ENCODE results near the gene PPA1.
A peak's percentile ranks its signal among the peaks of the same experiment; 100 is the strongest.
"Not testable (repeated sequence)": the region's sequence is repeated elsewhere in the genome, so short reads cannot be mapped to it uniquely, and the experiment has no call there.

The PPA1 gene

DNA sequence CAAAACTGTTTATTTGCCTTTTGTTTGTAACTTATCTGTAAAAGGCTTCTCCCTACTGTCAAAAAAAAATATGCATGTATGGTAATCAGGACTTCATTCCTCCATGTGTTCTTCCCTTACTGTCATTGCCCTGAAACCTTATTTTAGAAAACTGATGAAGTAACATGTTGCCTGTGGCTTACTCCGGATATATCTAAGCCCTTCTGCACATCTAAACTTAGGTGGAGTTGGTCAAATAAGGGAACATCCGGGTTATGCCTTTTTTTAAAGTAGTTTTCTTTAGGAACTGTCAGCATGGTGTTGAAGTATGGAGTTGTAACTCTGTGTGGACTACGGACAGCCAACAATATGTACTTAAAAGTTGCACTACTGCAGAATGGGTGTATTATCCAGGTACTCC lies 69.1 kb downstream of the PPA1 start:
- no peak for DNase-seq

- DNase-seq: no peak
Observed at GRCh38 chr10:70163448-70163847, 69.8 kb downstream of the PPA1 start.

DNA sequence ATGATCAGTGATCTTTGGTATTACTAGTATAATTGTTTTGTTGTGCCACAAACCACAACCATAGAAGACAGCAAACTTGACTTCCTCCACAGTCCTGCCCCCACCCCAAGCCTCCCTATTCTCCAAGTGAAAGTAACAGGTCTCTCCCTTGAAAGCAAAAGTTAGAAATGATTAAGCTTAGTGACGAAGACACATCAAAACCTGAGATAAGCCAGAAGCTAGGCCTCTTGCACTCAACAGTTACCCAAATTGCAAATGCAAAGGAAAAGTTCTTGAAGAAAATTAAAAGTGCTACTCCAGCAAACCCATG lies 70.4 kb downstream of the PPA1 start:
- peak; percentile 37 for DNase-seq

DNA sequence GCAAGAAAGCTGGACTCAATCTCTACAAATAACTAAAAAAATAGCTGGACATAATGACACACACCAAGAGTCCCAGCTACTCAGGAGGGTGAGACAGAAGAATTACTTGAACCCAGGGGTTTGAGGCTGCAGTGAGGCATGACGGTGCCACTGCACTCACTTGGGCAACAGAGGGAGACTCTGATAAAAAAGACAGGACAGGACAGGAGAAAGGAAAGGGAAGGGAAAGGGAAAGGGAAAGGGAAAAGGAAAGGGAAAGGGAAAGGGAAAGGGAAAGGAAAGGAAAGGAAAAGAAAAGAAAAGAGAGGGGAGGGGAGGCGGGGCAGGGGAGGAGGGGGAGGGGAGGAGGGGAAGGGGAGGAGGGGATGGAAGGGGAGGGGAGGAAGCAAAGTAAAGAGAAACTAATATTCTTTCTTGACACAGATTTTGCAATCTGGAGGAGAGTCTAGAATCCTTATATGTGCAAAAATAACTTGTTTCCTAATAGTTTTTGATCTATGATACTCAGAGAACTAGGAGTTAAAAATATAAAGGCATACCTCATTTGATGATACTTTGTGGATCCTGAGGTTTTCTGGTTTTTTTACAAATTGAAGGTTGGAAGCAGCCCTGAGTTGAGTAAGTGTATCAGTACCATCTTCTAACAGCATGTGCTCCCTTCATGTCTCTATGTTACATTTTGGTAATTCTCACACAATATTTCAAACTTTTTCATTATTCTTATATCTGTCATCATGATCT lies 70.9 kb downstream of the PPA1 start:
- no peak for DNase-seq

- no peak for DNase-seq
Observed at GRCh38 chr10:70160798-70161197, 72.4 kb downstream of the PPA1 start.

GRCh38 chr10:70159366-70159765 lies 73.9 kb downstream of the PPA1 start:
- DNase-seq: not testable (repeated sequence)

DNA sequence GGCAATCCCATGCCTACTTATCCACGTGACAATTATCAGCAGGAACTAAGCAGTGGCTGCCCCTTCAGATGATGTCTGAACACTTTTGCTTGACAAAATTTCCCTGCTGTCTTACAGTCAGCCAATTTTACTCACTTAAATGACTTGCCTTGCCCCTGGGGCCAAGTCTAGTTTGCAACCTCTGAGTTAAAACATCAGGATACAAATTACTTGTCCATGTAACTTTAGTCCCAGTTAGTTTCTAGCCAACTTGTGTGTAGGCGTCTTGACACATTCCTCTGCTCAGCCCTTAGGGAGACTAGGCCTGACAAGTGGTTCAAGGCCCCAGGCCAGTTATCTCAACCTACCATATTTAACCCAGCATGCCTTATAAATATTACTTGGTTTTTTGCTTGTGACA lies 75.1 kb downstream of the PPA1 start:
- no peak for DNase-seq

GRCh38 chr10:70155255-70155838 lies 77.9 kb downstream of the PPA1 start:
- no peak for DNase-seq
